ENCODE results near the gene PKMYT1.

PKMYT1 gene

DNA sequence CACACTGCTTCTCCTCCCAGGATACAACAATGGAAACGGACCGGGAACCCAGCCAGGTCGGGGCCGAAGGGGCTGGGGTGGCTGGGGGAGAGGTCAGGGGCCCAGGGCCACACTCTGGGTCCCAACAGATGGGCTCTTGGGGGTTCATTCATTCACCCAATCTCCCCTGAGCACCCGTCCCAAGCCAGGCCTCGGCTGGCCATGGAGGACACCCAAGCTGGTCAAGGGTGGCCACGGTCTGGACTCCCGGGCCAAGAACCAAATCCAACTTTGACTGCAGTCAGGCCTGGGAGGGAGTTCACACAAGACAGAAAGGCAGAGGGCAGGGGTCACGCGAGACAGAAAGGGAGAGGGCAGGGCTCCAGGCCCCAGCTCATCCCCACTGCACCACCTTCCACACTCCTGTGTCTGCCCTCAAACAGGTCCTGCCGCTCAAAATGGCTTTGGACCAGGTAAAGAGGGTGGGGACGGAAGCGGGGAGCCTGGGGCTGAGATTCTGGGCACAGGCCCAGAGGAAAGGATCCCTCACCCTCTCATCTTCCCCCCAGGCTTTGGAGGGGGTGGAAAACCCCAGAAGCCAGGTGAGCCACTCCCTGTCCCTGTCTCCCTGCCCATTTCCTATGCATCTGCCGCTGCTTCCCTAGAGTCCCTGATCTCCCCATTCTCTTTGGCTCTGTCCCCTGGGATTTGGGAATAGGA lies 12.3 kb upstream of the PKMYT1 start:
- DNase-seq = no peak

DNA sequence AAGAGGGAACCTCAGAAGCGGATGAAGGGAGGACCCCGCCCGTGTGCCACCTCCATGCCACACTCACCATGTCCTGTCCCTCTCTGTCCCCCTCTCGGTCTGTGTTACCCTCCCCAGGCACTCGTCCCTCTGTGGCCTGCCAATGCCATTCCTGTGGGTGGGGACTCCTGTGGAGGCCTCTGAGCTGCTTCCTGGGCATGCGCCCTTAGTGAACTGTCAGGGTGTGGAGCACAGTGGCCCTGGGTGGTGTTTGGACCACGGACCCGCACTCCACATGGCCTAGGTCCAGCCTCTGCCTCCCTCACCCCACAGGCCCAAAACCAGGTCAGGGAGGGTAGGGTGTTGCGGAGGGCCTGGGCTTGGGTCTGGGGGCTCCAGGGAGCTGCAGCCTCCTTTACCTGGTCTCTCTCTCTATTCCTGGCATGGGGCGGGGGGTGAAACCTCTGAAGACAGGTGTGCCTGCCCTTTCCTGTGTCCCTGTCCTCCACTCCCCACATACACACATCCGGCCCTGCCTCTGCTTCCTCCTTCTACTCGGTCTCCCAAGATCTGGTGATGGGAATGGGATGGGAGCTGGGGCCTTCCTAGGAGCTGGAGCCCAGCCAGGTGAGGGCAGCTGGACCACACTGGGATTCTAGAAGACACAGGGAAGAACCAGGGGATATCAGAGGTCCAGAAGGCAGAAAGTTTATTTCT lies 11.5 kb upstream of the PKMYT1 start:
- no peak for DNase-seq

DNA sequence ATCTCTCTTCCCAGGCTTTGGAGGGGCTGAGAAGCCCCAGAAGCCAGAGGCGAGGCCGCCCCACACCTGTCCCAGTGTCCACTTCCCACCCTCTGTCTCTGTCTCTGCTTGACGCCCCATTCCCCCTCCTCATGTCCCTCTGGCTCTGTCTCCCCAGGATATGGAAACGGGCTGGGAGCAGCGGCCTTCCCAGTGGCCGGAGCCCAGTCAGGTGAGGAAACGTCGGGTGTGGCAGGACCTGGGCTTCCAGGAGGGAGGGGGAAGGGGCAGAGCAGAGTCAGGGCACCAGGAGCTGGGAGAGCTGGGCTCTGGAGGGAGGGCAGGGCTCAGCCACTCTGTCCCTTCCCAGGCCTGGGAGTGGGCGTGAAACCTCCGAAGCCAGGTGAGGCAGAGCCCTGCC lies 10.6 kb upstream of the PKMYT1 start:
- no peak for DNase-seq

DNA sequence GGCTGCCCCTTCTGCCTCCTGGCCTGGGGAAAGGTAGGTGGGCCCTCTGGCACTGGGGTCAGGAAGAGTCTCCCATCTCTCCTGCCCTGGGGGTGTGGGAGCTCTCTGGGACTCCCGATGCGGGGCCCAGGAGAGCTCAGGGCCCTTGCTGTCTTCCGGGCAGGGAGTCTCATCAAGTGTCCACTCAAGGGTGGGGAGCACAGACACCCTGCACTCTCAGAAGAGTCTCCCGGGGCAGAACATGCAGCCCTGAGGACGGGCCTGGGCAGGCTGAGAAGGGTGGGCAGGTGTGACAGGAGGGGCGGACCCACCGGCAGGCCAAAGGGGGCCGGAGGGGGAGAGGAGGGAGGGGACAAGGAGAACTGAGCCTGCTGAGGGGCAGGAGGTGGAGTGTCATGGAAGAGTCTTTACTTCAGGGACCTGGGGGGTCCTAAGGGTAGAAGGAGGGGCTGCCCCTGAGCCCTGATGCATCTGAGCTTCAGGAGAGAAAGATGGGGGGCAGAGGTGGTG lies 8.4 kb upstream of the PKMYT1 start:
- no peak for DNase-seq

DNA sequence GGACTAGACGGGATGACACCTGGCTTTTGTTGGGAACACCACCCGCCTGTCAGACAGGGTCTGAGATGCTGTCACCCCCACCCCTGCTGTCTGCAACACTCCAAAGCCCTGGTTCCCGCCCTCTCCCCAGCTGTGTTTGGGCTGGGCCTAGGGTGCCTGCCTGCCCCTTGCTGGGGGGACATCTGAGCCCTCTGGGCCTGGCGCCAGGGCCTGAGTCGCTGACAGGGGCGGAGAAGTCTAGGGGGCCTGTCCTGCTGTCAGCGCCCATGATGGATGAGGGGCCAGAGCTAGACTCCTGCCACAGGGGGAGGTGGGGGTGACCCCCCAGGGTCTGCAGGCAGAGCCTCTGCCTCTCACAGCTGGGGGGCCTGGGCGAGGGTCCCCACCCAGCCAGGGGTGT lies 7.6 kb upstream of the PKMYT1 start:
- no peak for DNase-seq

DNA sequence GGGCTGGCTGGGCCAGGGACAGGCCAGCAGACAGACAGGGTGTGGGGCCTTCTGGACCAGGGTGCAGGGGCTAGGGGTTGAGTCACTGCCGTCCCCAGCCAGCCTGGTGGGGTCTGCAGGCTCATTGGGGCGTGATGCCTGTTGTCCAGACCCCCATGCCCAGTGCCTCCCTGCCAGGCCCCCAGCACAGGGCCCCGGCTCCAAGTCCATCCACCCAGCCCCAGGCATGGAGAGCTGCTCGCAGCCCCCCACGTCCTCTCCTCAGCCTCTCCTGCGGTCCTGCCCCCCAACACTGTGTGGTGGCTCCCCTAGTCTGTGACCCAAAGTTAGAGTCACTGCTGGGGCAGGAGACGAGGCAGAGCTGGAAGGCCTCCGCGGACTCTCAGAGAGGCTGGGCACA lies 7.0 kb upstream of the PKMYT1 start:
- DNase-seq = no peak

DNA sequence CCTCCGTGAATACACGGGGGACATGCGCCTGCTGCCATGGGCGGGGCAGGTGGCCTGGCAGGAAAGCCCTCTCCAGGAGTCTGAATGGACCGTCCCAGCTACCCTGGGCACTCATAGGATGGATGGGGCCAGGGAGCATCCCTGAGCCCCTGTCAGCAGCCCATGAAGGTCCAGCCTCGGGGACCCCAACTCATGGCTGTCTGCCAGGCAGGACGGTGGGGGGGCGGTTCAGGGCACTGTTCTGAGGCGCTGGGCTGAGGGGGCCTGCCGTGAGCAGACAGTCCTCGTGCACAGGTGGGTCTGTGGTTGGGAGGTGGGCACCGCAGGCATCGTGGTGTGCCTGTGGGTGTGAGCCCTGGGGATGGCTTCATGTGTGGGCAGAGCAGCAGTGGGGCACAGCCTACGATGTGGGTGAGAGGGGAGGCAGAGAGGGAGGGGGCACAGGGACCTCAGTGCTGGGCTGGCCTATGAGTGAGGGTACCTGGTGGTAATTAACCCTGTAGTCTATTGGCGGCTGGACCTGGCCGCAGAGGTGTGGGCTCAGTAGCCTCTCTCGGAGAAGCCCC lies 6.5 kb upstream of the PKMYT1 start:
- no peak for DNase-seq

DNA sequence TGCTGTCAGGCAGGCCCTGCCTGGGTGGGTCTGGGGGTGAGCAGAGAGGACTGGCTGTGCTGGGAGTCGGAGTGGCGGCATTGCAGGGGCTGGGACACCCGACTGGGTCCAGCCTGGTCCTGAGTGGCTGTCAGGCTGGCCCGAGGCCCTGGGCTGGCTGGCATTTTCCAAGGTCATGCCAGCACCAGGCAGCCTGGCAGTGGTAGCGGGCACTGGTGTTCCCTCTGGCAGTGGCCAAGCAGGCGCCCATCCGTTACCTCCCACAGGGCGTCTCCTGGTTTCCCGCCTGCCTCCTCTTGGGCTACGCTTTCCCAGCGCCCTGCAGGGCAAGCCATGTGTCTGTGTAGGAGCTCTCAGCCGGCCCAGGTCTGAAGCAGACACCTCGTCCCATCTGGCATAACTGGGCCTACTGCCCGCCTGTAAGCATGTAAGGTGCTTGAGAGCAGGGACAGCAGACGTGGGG lies 5.7 kb upstream of the PKMYT1 start:
- no peak for DNase-seq

DNA sequence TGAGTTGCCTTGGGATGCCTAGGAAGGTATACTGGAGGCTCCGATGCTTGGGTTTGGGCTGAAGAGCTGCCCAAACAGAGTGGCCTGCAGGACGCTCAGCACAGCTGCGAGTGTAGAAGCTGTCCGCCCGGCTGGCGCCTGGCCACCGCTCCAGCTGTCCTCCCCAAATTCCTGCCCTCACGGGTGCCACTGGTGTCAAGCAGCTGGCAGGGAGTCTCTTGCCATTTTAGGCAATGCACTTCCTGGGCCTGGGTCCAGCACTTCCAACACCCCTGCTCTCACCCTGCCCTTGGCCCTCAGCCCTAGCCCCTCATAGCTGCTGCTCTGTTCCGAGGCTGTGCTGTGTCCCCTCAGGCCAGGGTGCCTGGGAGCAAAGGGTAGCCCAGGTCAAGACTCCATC lies 5.2 kb upstream of the PKMYT1 start:
- DNase-seq = no peak

DNA sequence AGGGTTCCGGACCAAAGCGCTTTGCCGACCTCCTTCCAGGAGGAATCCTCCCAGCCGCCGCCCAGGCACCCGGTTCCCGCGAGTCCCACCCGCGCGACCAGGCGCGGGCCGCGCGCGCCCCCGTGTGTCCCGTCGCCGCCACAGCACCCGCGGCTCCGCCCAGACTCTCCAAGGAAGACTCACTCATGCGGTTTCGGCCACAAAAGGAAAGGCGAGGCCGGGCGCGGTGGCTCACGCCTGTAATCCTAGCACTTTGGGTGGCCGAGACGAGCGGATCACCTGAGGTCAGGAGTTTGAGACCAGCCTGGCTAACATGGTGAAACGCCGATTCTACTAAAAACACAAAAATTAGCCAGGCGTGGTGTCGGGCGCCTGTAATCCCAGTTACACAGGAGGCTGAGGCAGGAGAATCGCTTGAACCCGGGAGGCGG lies 3.5 kb upstream of the PKMYT1 start:
- peak; percentile 57 for DNase-seq

DNA sequence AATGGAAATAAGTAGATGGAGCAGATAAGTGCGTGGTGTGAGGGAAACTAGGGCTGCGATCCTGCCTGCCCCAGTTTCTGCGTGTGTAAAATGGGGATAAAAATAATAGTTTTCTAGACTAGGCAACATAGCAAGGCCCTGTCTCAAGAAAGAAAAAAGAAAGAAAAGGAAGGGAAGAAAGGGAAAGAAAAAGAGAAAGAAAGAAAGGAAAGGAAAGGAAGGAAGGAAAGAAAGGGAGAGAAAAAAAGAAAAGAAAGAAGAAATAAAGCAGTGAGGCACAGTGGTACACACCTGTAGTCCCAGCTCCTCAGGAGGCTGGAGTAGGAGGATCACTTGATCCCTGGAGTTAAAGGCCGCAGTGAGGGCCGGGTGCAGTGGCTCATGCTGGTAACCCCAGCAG lies 2.2 kb upstream of the PKMYT1 start:
- DNase-seq = no peak

DNA sequence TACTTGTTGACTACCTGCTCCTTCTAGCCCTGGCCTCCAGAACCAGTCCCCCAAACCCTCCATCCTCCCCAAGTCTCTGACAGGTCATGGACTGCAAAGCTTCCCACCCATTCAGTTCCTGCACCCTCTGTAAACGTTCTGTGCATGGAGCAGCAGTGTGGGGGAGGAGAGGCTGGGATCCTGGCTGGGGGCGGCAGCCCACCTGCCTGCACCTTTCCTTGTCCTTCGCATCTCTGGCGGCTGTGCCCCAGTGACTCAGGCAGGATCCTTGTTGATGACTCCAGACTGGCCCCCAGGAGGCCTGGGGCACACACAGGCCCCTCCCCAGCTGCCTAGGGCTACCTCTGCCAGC lies 1.6 kb upstream of the PKMYT1 start:
- no peak for DNase-seq

DNA sequence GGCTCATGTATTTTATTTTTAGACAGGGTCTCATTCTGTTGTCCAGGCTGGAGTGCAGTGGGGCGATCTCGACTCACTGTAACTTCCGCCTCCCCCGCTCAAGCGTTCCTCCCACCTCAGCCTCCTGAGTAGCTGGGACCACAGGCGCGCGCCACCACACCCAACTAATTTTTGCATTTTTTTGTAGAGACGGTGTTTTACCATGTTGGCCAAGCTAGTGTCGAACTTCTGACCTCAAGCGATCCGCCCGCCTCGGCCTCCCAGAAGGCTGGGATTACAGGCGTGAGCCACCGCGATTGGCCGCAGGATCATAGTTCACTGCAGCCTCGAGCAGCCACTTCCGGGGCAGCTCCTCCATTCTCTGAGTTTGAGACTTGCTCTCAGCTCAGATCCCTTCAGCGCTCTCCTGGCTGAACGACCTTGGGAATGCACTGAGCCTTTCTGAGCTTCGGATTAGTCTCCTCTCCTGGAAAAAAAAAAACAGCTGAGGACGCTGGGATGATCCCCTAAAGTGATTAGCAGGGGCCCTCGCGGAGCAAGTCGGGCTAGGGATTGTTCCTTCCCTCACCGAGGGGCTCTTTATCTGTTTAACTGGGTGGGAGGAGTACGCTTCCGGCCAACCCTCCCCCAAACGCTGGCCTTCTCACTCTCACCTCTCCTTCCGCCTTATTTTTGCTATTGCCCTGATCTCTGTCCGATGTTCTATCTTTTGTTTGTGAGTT lies 1.1 kb upstream of the PKMYT1 start:
- DNase-seq = no peak

DNA sequence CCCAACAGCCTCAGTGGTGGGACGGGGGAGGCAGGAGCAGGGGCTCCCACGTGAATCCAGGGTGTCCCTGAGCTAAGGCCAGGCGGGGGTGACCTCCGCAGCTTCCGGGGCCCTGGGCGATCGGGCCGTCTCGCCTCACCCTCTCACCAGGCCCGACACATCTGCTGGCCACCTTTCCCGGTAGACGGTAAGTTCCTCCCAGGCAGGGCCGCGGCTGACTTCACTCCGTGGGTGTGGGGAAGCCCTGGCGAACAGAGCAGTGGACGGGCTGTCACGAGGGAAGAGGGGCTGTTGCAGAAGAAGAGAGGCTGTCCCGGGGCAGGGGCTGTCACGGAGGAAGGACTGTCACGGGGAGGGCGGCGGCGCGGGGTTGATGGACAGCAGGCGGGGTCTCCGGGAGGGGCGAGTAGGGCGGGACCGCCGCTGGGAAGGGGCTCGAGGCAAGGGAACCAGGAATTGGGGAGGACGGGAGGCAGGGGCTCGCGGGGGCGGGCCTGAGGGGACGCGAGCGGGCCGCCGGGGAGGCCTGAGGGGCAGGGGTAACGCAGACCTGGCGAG lies 498 bp downstream of the PKMYT1 start:
- DNase-seq = no peak

DNA sequence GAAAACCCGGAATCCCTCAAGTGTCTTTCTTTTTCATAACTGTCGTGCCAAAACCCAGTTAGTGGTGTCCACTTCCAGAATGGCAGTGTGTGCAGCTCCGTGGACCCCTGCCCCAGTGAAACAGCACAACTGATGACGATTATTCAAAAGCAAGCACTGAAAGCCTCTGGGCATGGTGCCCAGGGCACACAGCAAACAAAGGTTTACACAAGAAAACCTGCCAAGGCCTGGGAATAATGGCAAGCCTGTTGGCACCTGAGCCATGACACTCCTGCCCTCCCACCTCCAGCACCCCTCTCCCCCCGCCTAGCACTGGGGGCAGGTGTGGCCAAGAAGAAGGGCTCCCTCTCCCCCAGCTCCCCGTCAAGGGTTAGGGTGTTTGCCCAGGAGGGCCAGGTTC lies 2.8 kb downstream of the PKMYT1 start:
- no peak for DNase-seq

DNA sequence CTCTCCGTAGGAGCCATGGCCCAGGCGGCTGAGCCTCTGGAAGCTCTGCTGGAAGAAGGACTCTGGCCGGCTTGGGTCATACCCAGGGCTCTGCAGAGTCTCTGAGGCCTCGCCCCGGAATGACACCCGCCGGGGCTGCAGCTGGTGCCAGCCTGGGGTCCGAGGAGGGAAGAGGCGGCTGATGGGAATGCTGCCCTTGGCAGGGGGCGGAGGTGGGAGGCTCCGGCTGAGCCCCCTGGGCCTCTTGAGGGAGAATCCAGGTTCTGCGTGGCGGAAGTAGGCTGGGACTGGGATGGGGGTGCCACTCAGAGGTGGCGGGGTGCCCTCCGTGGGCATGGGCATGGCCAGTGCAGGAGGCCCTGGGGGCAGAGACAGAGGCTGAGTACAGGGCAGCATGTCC lies 3.6 kb downstream of the PKMYT1 start:
- no peak for DNase-seq

DNA sequence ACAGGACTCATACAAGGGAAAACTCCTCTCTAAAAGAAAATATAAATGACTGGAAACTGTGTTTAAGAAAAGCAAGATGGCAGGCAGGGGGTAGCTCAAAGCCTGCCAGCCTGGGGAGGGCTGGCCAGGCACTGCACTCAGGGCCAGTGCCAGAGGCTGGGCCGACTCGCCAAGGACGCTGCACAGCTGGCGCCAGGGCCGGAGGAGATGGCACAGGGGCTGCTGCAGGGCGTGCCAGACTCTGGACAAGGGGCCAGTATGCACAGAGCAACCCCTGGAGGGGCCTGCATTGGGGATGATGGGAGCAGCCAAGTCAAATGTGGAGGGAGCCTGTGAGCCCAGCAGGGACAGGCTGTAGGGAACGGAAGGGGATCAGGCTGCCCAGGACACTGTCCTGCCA lies 4.0 kb downstream of the PKMYT1 start:
- DNase-seq = no peak

DNA sequence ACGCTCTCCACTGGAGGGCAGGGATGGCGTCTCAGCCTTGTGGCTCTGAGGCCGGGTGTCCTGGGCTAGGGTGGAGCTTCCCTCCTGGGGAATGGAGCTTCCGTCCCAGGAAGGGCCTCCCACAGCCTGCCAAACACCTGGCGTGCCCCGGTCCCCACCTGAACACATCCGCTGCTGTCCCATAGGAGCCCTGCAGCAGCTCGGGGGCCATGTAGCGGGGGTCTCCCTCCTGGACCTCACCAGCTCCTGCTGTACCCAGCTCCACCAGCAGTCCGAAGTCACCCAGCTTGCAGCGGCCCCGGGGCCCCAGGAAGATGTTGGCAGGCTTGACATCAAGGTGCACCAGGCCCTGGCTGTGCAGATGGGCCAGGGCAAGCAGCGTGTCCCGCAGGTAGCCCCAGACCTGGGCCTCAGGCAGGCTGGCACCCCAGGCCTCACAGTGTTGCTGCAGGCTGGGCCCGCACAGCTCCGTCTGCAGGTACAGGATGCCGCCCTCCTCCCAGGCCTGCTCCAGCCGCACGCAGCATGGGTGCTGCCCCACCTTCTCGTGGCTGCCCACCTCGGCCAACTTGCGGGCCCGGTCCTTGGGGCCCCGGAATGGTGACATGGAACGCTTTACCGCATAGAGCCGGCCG lies 5.0 kb downstream of the PKMYT1 start:
- no peak for DNase-seq

DNA sequence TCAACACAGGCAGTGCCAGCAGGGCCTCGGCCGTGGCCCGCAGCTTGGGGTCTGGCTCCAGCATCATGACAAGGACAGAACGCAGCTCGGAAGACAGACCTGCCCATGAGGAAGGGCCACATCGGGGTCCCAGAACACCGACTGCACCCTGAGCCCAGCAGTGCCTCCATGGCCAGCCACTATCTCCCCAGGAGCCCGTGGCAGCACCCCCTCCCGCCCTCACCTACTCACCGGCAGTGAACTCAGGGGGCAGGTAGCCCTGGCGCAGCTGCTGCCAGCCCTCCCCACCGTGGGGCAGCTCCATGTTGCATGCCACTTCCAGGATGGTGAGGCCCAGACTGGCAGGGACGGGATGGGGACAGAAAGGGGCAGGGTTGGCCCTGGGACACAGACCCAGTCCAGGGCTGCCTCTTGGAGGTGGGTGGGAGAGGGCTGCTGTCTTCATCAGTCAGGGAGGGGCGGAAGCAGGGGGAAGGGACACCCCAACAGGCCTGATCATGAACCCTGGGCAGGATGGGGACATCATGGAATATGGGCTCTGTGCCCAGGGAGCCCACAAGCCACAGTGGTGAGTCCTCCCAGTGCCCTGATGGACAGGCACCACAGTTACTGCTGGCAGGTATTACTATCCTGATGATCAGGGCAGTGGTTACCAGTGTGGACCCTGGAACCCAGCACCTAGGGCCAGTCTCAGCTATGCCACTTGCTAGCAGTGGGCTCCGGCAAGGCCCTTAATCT lies 5.8 kb downstream of the PKMYT1 start:
- DNase-seq = no peak

DNA sequence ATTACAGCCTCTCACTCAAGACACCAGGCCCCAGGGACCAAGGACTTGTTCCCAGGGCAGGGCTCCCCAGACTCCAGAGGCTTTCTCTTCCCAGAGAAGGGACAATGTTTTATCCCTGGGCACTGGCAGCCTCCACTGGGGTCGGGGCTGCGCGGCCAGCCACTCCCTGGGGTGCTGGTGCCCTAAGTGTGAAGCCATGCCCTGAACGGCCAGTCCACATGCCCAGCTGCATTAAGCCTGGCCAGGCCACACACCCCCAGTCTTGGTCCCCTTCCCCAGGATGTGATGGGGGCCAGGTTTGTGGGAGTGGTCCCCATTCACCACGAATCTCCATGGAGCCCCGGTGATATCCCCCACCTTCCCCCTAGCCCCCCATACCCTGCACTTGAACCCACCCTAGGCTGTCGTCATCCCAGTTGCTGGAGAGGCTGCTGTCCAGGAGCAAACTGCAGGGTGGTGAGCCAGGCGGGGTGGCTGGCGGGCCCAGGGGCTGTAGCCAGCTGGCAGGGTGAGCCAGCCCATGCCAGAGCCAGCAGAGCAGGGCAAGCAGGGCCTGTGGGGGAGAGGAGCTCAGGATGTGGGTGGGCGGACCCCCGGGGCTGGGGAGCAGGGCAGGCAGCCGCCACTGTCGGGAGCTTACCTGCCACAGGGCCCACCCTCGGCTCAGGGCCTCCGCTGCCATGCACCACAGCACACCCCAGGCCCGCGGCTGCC lies 6.5 kb downstream of the PKMYT1 start:
- DNase-seq = no peak

DNA sequence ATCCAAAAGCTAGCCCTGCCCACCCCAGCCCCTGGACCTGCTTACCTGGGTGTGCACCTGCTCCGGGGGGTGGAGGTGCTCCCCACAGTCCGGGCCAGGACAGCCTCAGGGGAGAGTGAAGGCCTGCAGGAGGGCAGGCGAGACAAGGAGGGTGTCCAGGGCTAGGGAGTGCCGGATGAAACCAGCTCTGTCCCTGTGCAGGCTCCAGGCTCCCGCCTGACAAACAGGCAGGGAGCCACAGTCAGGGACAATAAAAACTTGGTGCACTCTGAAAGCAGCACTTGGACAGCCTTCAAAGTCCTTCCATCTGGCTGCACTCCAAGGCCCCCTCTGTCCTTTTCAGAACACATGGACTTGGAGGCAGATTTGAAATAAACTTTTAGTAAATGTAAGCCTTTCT lies 7.2 kb downstream of the PKMYT1 start:
- no peak for DNase-seq
